HG03571 (cell line): ENCODE results near the gene MGAT4D.
"Not testable (repeated sequence)": the region's sequence is repeated elsewhere in the genome, so short reads cannot be mapped to it uniquely, and the experiment has no call there.

Experiments
- ATAC-seq: cut with Tn5 transposase; IDR thresholded peaks from one replicate; pipeline ENCODE4 v1.9.1; 2021; ENCODE audit not compliant: unreplicated experiment

The MGAT4D gene

GRCh38 chr4:140497747-140498636, at the start of gene MGAT4D:
TSS of gene MGAT4D (minus strand) at chr4:140498293. CDS start at chr4:140498222, 71 bp downstream.
- ATAC-seq, result no peak

- no peak for ATAC-seq
These were observed 35.9 kb upstream of the MGAT4D start for GRCh38 chr4:140533951-140534480.

GRCh38 chr4:140529434-140529833, 31.3 kb upstream of the MGAT4D start:
- no peak for ATAC-seq

GRCh38 chr4:140523857-140524742, 26.0 kb upstream of the MGAT4D start, which contains the start of gene ELMOD2:
TSS of gene ELMOD2 (plus strand) at chr4:140524168. CDS start at chr4:140525429, 1,261 bp downstream.
- ATAC-seq, result peak; percentile 100

- peak; percentile 17 for ATAC-seq
These were observed 25.3 kb upstream of the MGAT4D start for GRCh38 chr4:140523370-140523856.

- ATAC-seq, result no peak
These were observed 17.3 kb upstream of the MGAT4D start for GRCh38 chr4:140515423-140515822.

GRCh38 chr4:140513765-140514164, 15.7 kb upstream of the MGAT4D start:
- ATAC-seq, result not testable (repeated sequence)

GRCh38 chr4:140504261-140504660, 6.2 kb upstream of the MGAT4D start:
- ATAC-seq, result no peak

GRCh38 chr4:140499391-140499790, 1.3 kb upstream of the MGAT4D start:
- no peak for ATAC-seq

- no peak for ATAC-seq
These were observed 717 bp downstream of the MGAT4D start for GRCh38 chr4:140497405-140497746.

- ATAC-seq, result no peak
These were observed 12.2 kb downstream of the MGAT4D start for GRCh38 chr4:140485939-140486338.

- ATAC-seq, result no peak
These were observed 14.6 kb downstream of the MGAT4D start for GRCh38 chr4:140483445-140483844.

GRCh38 chr4:140472156-140472555, 25.9 kb downstream of the MGAT4D start:
- no peak for ATAC-seq

- no peak for ATAC-seq
These were observed 28.0 kb downstream of the MGAT4D start for GRCh38 chr4:140469791-140470733.

- ATAC-seq, result no peak
These were observed 31.9 kb downstream of the MGAT4D start for GRCh38 chr4:140466146-140466545.

GRCh38 chr4:140463614-140464013, 34.5 kb downstream of the MGAT4D start:
- ATAC-seq, result no peak

- no peak for ATAC-seq
These were observed 34.9 kb downstream of the MGAT4D start for GRCh38 chr4:140463182-140463581.

GRCh38 chr4:140450352-140450751, 47.7 kb downstream of the MGAT4D start:
- no peak for ATAC-seq

- no peak for ATAC-seq
These were observed 49.3 kb downstream of the MGAT4D start for GRCh38 chr4:140448830-140449229.

- no peak for ATAC-seq
These were observed 49.9 kb downstream of the MGAT4D start for GRCh38 chr4:140448162-140448561.
